ENCODE data around the gene ITGB2.

The ITGB2 gene

DNA sequence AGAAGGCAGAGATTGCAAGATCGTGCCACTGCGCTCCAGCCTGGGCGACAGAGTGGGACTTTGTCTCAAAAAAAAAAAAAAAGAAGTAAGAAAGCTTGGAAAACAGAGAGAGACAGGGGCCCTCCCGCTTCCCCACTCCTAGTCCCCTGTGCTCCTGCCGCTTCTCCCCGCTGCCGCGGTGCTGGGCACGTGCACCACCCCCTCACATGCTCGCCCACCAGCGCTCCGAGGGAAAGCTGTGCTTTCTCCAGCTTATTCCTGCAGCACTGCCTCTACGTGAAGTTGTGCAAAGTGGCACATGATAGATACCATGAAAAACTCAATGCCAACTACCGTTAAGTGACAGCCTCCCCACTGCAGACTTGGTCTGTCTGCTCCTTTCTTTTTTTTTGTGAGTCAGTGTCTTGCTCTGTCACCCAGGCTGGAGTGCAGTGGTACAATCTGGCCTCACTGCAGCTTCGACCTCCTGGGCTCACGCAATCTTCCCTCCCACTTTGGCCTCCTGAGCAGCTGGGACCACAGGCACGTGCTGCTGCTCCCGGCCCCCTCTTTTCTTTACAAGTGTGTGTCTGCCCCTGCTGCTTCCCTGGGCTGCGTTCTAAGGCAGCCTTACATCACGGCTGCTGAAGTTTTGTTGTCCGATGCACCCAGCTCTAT lies 34.6 kb upstream of the ITGB2 start:
- DNase-seq (ENCODE audit: low read depth), result no peak

DNA sequence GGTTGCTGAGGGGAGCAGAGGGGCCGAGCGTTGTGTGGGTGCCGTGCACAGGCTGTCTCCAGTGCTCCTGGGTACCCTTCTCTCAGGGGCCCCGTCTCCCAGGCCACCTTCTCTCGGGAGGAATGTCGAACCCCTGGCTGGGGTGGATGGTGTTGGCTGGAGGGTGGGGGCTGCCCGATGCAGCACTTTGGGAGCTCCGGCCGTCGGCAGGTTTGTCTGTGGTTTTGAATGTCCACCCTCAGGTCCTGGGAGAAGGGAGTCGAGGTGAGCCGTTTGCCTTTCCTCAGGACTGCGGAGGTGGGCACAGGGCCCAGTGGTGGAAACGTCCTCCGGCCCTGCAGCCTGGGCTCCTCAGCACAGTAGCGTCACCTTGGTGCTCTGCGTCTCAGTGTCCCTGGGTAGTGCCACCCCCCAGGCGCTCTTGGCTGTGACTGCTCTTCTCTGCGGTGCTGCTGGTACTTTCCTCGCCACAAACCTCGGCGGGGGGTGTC lies 33.6 kb upstream of the ITGB2 start:
- DNase-seq (ENCODE audit: low read depth), result no peak

DNA sequence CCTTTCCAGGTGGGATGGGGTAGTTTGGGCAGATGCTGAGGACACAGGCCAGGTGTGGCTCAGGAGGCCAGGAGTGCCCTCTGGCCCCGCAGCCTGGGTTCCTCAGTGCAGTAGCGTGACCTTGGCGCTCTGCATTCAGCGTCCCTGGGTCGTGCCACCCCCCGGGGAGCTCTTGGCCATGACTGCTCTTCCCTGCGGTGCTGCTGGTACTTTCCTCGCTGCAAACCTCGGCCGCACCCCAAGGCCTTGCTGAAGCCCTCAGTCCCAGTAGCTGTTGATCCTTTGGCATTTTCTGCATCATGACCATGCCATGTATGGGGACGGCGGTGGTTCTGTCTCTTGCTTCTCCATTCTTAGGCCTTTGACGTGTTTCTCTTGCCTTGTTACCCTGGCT lies 32.9 kb upstream of the ITGB2 start:
- DNase-seq (ENCODE audit: low read depth), result no peak

- DNase-seq (ENCODE audit: low read depth), result no peak
Observed at GRCh38 chr21:44952929-44953627, 32.4 kb upstream of the ITGB2 start.

GRCh38 chr21:44952116-44952928 lies 31.6 kb upstream of the ITGB2 start:
- DNase-seq (ENCODE audit: low read depth), result no peak

DNA sequence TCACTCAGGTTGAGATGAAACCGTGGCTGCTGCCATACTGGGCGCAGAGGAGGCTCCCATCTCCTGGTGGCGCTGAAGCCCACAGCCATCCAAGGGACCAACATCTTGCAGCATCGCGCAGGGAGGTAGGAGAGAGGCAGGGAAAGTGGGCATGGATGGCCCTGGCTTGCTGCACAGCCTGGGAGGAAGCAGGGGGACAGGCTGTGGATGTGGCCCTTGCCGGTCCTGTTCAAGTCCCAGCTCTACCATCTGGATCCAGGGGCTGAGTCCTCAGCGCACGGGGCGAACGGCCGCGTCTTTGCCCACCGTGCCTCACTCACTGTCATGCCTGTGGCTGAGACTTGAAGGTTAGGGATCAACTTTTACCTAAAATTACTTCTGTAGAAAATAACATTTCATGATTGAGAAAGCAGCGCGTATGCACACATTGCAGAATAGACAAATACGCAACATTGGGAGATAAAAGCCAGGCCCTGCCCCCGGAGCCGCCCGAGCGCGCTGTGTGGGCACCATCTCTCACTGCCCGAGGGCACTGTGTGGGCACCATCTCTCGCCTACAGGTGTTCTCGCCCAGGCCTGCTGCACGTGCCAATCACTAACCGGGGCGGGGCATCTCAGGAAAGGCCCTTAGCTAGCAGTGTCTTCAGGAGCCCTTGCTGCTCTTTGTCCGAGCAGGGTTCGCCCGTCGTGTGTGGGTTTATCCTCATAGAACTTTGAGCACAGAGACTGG lies 30.7 kb upstream of the ITGB2 start:
- DNase-seq (ENCODE audit: low read depth), result no peak

DNA sequence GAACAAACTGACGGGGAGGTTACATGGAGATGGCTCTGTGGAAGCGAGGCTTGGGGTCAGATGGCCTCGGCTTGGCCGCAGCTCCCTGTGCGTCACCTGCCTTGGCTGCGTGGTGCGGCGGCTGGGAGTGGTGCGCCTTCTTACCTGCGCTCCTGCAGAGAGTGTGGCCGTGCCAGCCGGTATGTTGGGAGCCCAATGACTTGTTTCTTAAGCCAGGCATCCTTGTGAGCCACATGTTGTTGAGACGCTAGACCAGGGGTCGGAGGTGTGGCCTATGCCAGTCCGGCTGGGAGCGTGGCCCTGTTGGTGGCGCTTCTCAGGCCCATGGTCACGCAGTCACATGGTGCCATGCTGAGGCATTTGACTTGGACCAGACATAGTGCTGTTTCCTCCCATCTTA lies 29.7 kb upstream of the ITGB2 start:
- no peak for DNase-seq (ENCODE audit: low read depth)

DNA sequence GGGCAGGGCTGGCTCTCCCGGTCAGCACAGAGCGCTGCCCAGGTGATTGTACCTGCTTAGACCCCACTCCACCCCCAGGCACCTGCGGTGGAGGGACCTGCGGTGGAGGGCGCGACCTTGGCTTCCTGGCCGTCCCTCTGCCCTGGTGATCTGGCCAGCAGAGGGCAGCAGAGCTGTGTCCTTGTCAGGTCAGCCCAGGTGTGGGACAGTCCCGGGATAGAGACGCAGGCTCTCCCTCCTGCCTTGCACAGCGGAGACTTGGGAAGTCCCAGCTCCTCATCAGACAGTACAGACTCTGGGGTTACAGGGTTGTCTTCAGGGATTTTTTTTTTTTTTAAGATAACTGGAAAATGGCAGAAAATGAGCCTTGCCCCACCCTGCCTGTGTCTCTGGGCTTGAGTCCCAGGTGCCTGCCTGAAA lies 29.1 kb upstream of the ITGB2 start:
- no peak for DNase-seq (ENCODE audit: low read depth)

GRCh38 chr21:44949161-44949778 lies 28.6 kb upstream of the ITGB2 start:
- no peak for DNase-seq (ENCODE audit: low read depth)

- no peak for DNase-seq (ENCODE audit: low read depth)
Observed at GRCh38 chr21:44948426-44949120, 27.9 kb upstream of the ITGB2 start.

GRCh38 chr21:44947930-44948331 lies 27.2 kb upstream of the ITGB2 start:
- no peak for DNase-seq (ENCODE audit: low read depth)

DNA sequence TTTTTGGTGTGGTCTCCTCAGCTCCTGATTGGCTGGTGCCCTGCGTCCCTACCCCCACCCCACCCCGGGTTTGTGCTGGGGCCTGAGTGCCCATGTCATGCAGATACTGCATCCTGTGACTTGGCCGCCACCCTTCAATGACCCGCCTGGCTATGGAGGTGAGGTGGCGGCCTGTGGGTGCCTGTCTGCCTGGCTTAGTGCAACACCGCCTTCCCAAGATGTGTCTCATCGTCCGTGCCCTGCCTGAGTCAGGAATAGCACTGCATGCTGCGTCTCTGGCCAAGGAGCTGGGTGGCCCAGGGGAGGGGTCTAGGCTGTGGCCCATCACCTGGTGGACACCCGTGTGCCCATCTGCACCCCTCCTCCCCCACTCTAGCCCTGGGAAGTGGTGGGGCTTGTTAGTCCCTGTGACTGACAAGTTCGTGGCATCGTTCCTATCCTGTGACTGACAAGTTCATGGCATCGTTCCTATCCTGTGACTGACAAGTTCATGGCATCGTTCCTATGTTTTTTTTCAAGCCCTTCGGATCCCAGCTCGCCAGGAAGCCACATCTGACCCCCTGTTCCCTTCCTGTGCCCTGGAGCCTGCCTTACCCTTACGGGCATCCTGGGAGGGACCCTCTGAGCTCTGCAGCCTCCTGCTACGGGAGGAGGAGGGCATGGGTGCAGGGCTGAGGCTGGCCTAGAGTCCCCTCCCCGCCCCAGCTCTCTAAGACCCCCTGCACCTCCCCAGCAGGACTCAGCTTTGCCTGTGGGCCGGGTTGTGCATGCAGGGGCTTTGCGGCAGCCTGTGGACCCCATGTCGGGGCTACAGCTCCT lies 26.6 kb upstream of the ITGB2 start:
- no peak for DNase-seq (ENCODE audit: low read depth)

- DNase-seq (ENCODE audit: low read depth), result no peak
Observed at GRCh38 chr21:44946254-44947041, 25.7 kb upstream of the ITGB2 start.

DNA sequence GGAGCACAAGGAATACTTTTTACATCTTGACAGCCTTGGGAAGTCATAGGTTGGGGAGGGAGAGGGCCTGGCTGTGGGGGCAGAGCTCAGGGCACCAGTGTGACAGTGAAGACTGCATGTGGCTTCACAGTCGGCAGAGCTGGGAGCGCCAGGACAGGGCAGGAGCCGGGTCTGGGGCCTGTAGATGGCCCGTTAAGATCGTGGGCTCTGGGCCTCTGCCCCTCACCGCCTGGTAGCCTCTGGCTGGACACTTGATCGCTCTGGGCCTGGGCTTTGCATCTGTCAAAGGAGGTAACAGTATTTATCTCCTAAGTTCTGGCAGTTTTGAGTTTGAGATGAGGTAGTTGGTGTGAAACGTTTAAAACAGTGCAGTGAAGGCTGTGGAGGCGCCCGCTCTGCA lies 23.9 kb upstream of the ITGB2 start:
- no peak for DNase-seq (ENCODE audit: low read depth)

DNA sequence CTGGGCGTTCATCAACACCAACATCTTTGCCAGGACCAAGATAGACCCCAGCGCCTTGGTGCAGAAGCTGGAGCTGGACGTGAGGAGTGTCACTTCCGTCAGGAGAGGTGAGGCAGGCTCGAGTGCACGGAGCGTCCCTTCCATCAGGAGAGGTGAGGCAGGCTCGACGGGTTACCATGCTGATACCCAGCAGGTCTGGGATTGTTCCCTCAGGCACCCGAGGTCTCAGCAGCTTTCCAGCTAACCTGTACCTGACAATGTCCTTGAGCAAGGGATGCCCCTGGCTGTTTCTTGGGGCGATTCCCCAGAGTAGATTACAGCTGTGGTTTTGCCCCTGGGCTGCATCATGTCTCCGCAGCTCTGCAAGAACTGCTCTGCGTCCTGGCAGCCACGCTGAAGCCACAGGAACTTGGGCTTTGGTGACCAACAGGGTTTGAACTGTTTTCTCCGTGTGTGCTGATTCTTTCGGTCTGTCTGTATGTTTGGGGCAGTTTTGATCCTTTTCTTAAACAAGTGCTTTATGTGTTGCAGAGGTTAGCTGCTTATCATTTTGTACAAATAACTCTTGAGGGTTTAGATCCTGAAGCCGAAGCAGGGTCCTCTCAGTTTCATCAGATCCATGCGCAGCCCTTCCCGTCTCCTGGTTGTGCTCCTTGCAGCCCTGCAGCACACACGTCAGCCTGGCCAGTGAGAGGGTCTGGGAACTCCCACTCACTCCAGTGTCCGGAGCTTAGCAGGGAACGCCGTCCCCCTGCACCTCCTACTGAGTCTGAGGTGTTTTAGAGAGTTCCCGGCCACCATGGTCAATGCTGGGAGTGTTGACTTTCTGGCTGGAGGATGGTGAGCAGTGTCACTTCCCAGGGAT lies 23.2 kb upstream of the ITGB2 start:
- DNase-seq (ENCODE audit: low read depth), result no peak

- DNase-seq (ENCODE audit: low read depth), result no peak
Observed at GRCh38 chr21:44943005-44943685, 22.4 kb upstream of the ITGB2 start.

DNA sequence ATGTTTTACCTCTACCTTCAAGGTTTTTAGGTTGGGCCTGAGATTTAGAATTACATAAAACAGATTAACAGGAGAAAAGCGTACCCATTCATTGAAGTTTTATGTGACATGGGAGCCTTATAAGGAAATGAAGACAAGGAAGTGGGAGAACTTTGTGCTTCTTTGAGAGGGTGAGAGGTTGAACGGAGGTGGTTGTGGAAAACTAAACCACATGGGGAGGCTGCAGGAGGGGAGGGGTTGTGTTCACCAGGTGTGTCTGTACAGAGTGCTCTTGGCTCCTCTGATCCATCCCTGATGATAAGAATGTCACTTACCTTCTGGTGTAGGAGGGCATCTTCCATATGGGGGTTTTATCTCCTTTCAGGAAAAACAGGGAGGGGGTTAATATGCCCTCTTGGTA lies 21.9 kb upstream of the ITGB2 start:
- DNase-seq (ENCODE audit: low read depth), result no peak

DNA sequence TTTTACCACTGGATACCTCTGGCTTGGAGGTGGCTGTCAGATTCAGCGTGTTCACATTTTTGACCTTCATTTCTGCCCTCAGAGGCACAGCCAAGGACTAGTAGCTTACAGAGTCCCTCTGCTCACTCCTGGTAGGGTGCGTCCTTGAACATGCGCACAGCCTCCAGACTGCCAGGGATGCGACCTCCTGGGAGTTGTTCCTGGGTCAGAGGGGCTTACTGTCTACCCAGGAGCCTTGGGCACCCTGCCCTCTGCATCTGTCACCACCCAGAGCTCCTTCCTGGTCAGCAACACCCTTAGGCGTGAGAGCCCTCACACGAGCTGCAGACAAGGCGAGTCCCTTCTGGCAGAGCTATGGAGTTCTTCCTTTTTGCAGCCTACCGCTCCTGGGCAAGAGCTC lies 20.9 kb upstream of the ITGB2 start:
- DNase-seq (ENCODE audit: low read depth), result no peak

Measured in HS-5 (cell line).